ENCODE data around the gene RDH8. TPM values are rescaled to one million over a fixed set of nuclear protein-coding genes. Genes with fewer than 3 reads are reported as not detected.

RDH8 gene
- total RNA-seq, 4 donors from 2014 or later, result not detected

GRCh38 chr19:9971166-9971897, 42.0 kb upstream of the RDH8 start:
- DNase-seq (ENCODE audit: low spot score) (no peak), ATAC-seq (ENCODE audit: low FRiP score) (no peak)
- no peak for TF ChIP-seq CTCF (IDR thresholded peaks at IDR 0.05)

- DNase-seq (ENCODE audit: low spot score) (no peak), ATAC-seq (ENCODE audit: low FRiP score) (no peak)
- TF ChIP-seq CTCF (IDR thresholded peaks at IDR 0.05), result no peak
Measured at GRCh38 chr19:9972103-9972502, 41.2 kb upstream of the RDH8 start.

GRCh38 chr19:9981406-9982260, 31.6 kb upstream of the RDH8 start:
- no peak for DNase-seq (ENCODE audit: low spot score)
- no peak for TF ChIP-seq CTCF (IDR thresholded peaks at IDR 0.05)
- no peak for ATAC-seq (ENCODE audit: low FRiP score)

- no peak for TF ChIP-seq CTCF (IDR thresholded peaks at IDR 0.05)
- ATAC-seq (ENCODE audit: low FRiP score) (no peak), DNase-seq (ENCODE audit: low spot score) (no peak)
Measured at GRCh38 chr19:9986787-9987281, 26.4 kb upstream of the RDH8 start.

- no peak for DNase-seq (ENCODE audit: low spot score)
- no peak for TF ChIP-seq CTCF (IDR thresholded peaks at IDR 0.05)
- ATAC-seq (ENCODE audit: low FRiP score), result no peak
Measured at GRCh38 chr19:9989504-9989903, 23.8 kb upstream of the RDH8 start.

DNA sequence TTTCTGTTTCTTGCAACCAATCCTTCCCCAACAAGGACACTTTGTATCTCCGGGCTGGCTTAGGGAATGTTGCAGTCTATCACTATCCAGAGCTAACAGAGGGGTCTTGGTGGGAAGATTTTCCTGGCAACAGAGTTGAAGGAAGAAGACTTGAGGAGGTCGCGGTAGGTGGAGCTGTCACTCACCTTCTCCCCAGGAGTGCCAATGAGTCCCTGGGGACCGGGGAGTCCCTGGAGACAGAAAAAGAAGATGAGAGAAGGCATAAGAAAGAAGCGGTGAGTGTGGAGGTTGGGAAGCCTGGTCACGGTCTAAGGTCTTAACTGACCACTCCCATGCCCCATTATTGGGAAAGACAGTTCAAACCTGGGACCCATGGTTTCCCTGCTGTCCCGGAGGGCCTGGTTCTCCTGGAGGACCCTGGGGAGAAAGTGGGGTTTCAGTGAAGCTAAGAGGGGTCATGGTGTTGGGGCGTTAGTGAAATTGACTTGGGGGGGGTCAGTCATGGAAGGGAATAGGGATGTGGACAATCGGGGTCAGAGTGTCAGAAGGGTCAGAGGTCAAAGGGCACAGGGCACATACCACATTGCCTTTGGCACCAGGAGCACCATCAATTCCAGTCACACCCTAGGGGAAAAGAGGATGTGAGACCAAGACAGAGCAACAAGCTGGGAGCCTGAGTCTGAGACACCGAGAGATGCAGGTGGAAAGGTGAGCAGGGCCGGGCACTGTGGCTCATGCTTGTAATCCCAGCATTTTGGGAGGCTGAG, 21.7 kb upstream of the RDH8 start:
- ATAC-seq (ENCODE audit: low FRiP score) (no peak), DNase-seq (ENCODE audit: low spot score) (no peak)
- TF ChIP-seq CTCF (IDR thresholded peaks at IDR 0.05), result no peak

All from omental fat pad (tissue), 4 donors.